Karpas-422 (cell line): ENCODE results near the gene CNTNAP2. TPM values are rescaled to one million over a fixed set of nuclear protein-coding genes. Genes with fewer than 3 reads are reported as not detected.

Source experiments
- DNase-seq: peaks from one replicate; pipeline ENCODE4 v3.0.0-alpha.2; 2015
- H2AFZ ChIP-seq: fragments of 200-600 bp; sonication (generic); 2 replicates; pipeline ENCODE4 v1.6.1; 2014; ENCODE audit warnings: antibody characterized with exemption, low read length, mixed read lengths
- H3K27ac ChIP-seq: fragments of 200-600 bp; sonication (generic); 2 replicates; pipeline ENCODE4 v1.5.1; 2014; ENCODE audit warnings: mild to moderate bottlenecking, low read length, moderate library complexity
- H3K27me3 ChIP-seq: fragments of 200-600 bp; sonication (generic); 2 replicates; pipeline ENCODE4 v1.6.1; 2014; ENCODE audit warnings: low read length, mixed read lengths
- H3K36me3 ChIP-seq: fragments of 200-600 bp; sonication (generic); 2 replicates; pipeline ENCODE4 v1.6.1; 2014; ENCODE audit warnings: low read length, mixed read lengths; ENCODE audit not compliant: insufficient read depth
- H3K4me1 ChIP-seq: fragments of 200-600 bp; sonication (generic); 2 replicates; pipeline ENCODE4 v1.6.1; 2014; ENCODE audit warnings: mild to moderate bottlenecking, low read length, mixed read lengths
- H3K4me2 ChIP-seq: fragments of 200-600 bp; sonication (generic); 2 replicates; pipeline ENCODE4 v1.6.1; 2014; ENCODE audit warnings: low read length, low read depth, mild to moderate bottlenecking; ENCODE audit not compliant: poor library complexity, severe bottlenecking
- H3K4me3 ChIP-seq: fragments of 200-600 bp; sonication (generic); 2 replicates; pipeline ENCODE4 v1.5.1; 2014; ENCODE audit warnings: mild to moderate bottlenecking, antibody characterized with exemption, low read length, mixed read lengths
- H3K79me2 ChIP-seq: fragments of 200-600 bp; sonication (generic); 2 replicates; pipeline ENCODE4 v1.6.1; 2014; ENCODE audit warnings: mild to moderate bottlenecking, low read length, mixed read lengths
- H3K9ac ChIP-seq: fragments of 200-600 bp; sonication (generic); 2 replicates; pipeline ENCODE4 v1.6.0; 2014; ENCODE audit warnings: low read length
- H3K9me2 ChIP-seq: fragments of 200-600 bp; sonication (generic), shearing (Covaris generic); replicated peaks from 2 replicates; pipeline ENCODE4 v1.6.0; 2014; ENCODE audit warnings: mild to moderate bottlenecking, low read length, moderate library complexity; ENCODE audit not compliant: insufficient read depth
- H3K9me3 ChIP-seq: fragments of 300-700, 200-600 bp; sonication (generic); 2 replicates; pipeline ENCODE4 v1.6.1; 2014; ENCODE audit warnings: low read length, mixed read lengths
- H4K20me1 ChIP-seq: fragments of 200-600 bp; sonication (generic); 2 replicates; pipeline ENCODE4 v1.6.1; 2014; ENCODE audit warnings: mild to moderate bottlenecking, antibody characterized with exemption, low read length, low read depth; ENCODE audit not compliant: insufficient read depth
- total RNA-seq: library from RNA; depleted of rRNA; stranded (reverse); fragments of >200 nt; shearing (Covaris generic); gene quantifications from 2 replicates; pipeline ENCODE4 v1.2.3, GENCODE V29; 2014; ENCODE audit warnings: low replicate concordance

Gene CNTNAP2
- total RNA-seq, 1 experiment from 2014 or later: not detected

GRCh38 chr7:148104136-148104716, 1987.6 kb downstream of the CNTNAP2 start:
- Histone ChIP-seq H3K4me2 (no peak overlapping the region), H3K4me1 (no peaks in the 10 kb centered on the region), H3K79me2 (no peaks in the 10 kb centered on the region), H3K9ac (no peak overlapping the region), H3K4me3 (no peak overlapping the region), H3K27ac (no peak overlapping the region), H3K27me3 (no peaks in the 10 kb centered on the region), H3K36me3 (no peaks in the 10 kb centered on the region), H4K20me1 (no peaks in the 10 kb centered on the region), H3K9me3 (no peaks in the 10 kb centered on the region), H3K9me2 (no peaks in the 10 kb centered on the region), H2AFZ (no peak overlapping the region)
- DNase-seq: no peak

- H3K9me3 ChIP-seq: no peaks in the 10 kb centered on the region
- no peaks in the 10 kb centered on the region for H3K4me1 ChIP-seq
- H3K9ac ChIP-seq: no peak overlapping the region
- H3K9me2 ChIP-seq: no peaks in the 10 kb centered on the region
- no peaks in the 10 kb centered on the region for H3K79me2 ChIP-seq
- no peaks in the 10 kb centered on the region for H4K20me1 ChIP-seq
- H3K27me3 ChIP-seq: no peaks in the 10 kb centered on the region
- H2AFZ ChIP-seq: no peak overlapping the region
- no peak overlapping the region for H3K27ac ChIP-seq
- H3K4me3 ChIP-seq: no peak overlapping the region
- H3K4me2 ChIP-seq: no peak overlapping the region
- no peak for DNase-seq
- no peaks in the 10 kb centered on the region for H3K36me3 ChIP-seq
Observed at GRCh38 chr7:148104924-148105323, 1988.3 kb downstream of the CNTNAP2 start.

- H2AFZ ChIP-seq: no peak overlapping the region
- no peak overlapping the region for H3K9ac ChIP-seq
- no peak for DNase-seq
- H3K27me3 ChIP-seq: no peaks in the 10 kb centered on the region
- no peaks in the 10 kb centered on the region for H3K4me1 ChIP-seq
- no peak overlapping the region for H3K27ac ChIP-seq
- H3K79me2 ChIP-seq: no peaks in the 10 kb centered on the region
- H3K9me2 ChIP-seq: no peaks in the 10 kb centered on the region
- H3K4me2 ChIP-seq: no peak overlapping the region
- H3K36me3 ChIP-seq: no peaks in the 10 kb centered on the region
- H3K4me3 ChIP-seq: no peak overlapping the region
- H3K9me3 ChIP-seq: no peaks in the 10 kb centered on the region
- no peaks in the 10 kb centered on the region for H4K20me1 ChIP-seq
Observed at GRCh38 chr7:148105853-148106252, 1989.3 kb downstream of the CNTNAP2 start.

- H3K79me2 ChIP-seq: no peaks in the 10 kb centered on the region
- H3K27ac ChIP-seq: no peak overlapping the region
- H3K36me3 ChIP-seq: no peaks in the 10 kb centered on the region
- no peak for DNase-seq
- no peaks in the 10 kb centered on the region for H4K20me1 ChIP-seq
- H3K27me3 ChIP-seq: no peaks in the 10 kb centered on the region
- no peak overlapping the region for H3K9ac ChIP-seq
- no peak overlapping the region for H3K4me2 ChIP-seq
- H3K4me3 ChIP-seq: no peak overlapping the region
- H3K4me1 ChIP-seq: no peaks in the 10 kb centered on the region
- no peaks in the 10 kb centered on the region for H3K9me2 ChIP-seq
- H3K9me3 ChIP-seq: no peaks in the 10 kb centered on the region
- no peak overlapping the region for H2AFZ ChIP-seq
Observed at GRCh38 chr7:148107443-148108127, 1991.0 kb downstream of the CNTNAP2 start.

GRCh38 chr7:148108381-148108780, 1991.8 kb downstream of the CNTNAP2 start:
- Histone ChIP-seq H2AFZ (no peak overlapping the region), H3K79me2 (no peaks in the 10 kb centered on the region), H3K9me3 (no peaks in the 10 kb centered on the region), H3K4me2 (no peak overlapping the region), H3K36me3 (no peaks in the 10 kb centered on the region), H3K4me3 (no peak overlapping the region), H3K9ac (no peak overlapping the region), H3K27me3 (no peaks in the 10 kb centered on the region), H4K20me1 (no peaks in the 10 kb centered on the region), H3K27ac (no peak overlapping the region), H3K9me2 (no peaks in the 10 kb centered on the region), H3K4me1 (no peaks in the 10 kb centered on the region)
- DNase-seq: no peak

- Histone ChIP-seq H3K9ac (no peak overlapping the region), H3K9me2 (no peaks in the 10 kb centered on the region), H3K27me3 (no peaks in the 10 kb centered on the region), H3K4me1 (no peaks in the 10 kb centered on the region), H3K4me2 (no peak overlapping the region), H3K27ac (no peak overlapping the region), H3K4me3 (no peak overlapping the region), H3K36me3 (no peaks in the 10 kb centered on the region), H3K79me2 (no peaks in the 10 kb centered on the region), H2AFZ (no peak overlapping the region), H4K20me1 (no peaks in the 10 kb centered on the region), H3K9me3 (no peaks in the 10 kb centered on the region)
- DNase-seq: no peak
Observed at GRCh38 chr7:148110097-148110868, 1993.7 kb downstream of the CNTNAP2 start.

GRCh38 chr7:148114804-148115203, 1998.2 kb downstream of the CNTNAP2 start:
- Histone ChIP-seq H3K4me1 (no peaks in the 10 kb centered on the region), H3K27ac (no peak overlapping the region), H4K20me1 (no peaks in the 10 kb centered on the region), H3K27me3 (no peaks in the 10 kb centered on the region), H3K9me3 (no peaks in the 10 kb centered on the region), H3K36me3 (no peaks in the 10 kb centered on the region), H2AFZ (no peak overlapping the region), H3K9ac (no peak overlapping the region), H3K79me2 (no peaks in the 10 kb centered on the region), H3K4me3 (no peak overlapping the region), H3K4me2 (no peak overlapping the region), H3K9me2 (no peaks in the 10 kb centered on the region)
- DNase-seq: no peak

- Histone ChIP-seq H2AFZ (no peak overlapping the region), H3K4me1 (no peaks in the 10 kb centered on the region)
- no peak for DNase-seq
Observed at GRCh38 chr7:148115308-148115707, 1998.7 kb downstream of the CNTNAP2 start.

More at GRCh38 chr7:148115308-148115707, 1998.7 kb downstream of the CNTNAP2 start:
- H3K9ac ChIP-seq: no peak overlapping the region
- H3K27me3 ChIP-seq: no peaks in the 10 kb centered on the region
- no peaks in the 10 kb centered on the region for H4K20me1 ChIP-seq
- no peaks in the 10 kb centered on the region for H3K9me3 ChIP-seq
- no peak overlapping the region for H3K4me3 ChIP-seq
- H3K27ac ChIP-seq: no peak overlapping the region
- no peaks in the 10 kb centered on the region for H3K36me3 ChIP-seq
- H3K9me2 ChIP-seq: no peaks in the 10 kb centered on the region
- no peak overlapping the region for H3K4me2 ChIP-seq
- H3K79me2 ChIP-seq: no peaks in the 10 kb centered on the region
